ENCODE data around the gene C1QTNF1. TPM values are rescaled to one million over a fixed set of nuclear protein-coding genes. Genes with fewer than 3 reads are reported as not detected.

The C1QTNF1 gene
- total RNA-seq, 1 experiment from 2014 or later, result 18.6 TPM

GRCh38 chr17:79091226-79091670 is 67.3 kb downstream of the C1QTNF1 start:
- no peak for TF ChIP-seq EZH2phosphoT487 (IDR thresholded peaks at IDR 0.05; ENCODE audit: borderline replicate concordance, low read length)
- no peak for TF ChIP-seq EZH2 (IDR thresholded peaks at IDR 0.05; ENCODE audit: low read length, unreplicated experiment)
- TF ChIP-seq CTCF (conservative IDR thresholded peaks at IDR 0.05; ENCODE audit: low read depth, low read length), result no peak
- BruUV-seq (replicated peaks), result no TSS peak
- Histone ChIP-seq H3K27ac (ENCODE audit: low read length) (no peak overlapping the region), H3F3A (ENCODE audit: low read length, unreplicated experiment) (no peaks in the 10 kb centered on the region), H3K4me1 (ENCODE audit: insufficient read depth, low read length) (no peaks in the 10 kb centered on the region), H3K27me3 (ENCODE audit: low read length) (no peaks in the 10 kb centered on the region), H3K36me3 (ENCODE audit: low read depth, low read length) (0 out of 2 replicates have a peak, but pooled peaks cover 4% of the 10 kb centered on the region), H2AFZ (ENCODE audit: low read length) (no peak overlapping the region), H3K9me3 (ENCODE audit: low read length) (no peaks in the 10 kb centered on the region), H3K9ac (ENCODE audit: low read length) (no peak overlapping the region), H3K9me2 (replicated peaks; ENCODE audit: low read length) (no peaks in the 10 kb centered on the region), H3K79me2 (ENCODE audit: low read length) (no peaks in the 10 kb centered on the region), H4K20me1 (ENCODE audit: low read length) (no peaks in the 10 kb centered on the region), H3K4me3 (ENCODE audit: low read length) (no peak overlapping the region), H3K4me2 (ENCODE audit: low read length) (no peak overlapping the region)
- ATAC-seq, result no peak
- ChIA-PET POLR2A (ENCODE audit: unreplicated experiment) (no interaction called here), CTCF (no interaction called here)
- intact Hi-C loops (cut with micrococcal nuclease), result no loop called here
- no peak for DNase-seq

- H3F3A ChIP-seq (ENCODE audit: low read length, unreplicated experiment), result no peaks in the 10 kb centered on the region
- ChIA-PET CTCF (no interaction called here), POLR2A (ENCODE audit: unreplicated experiment) (no interaction called here)
- intact Hi-C loops (cut with micrococcal nuclease), result no loop called here
- no peak overlapping the region for H3K4me3 ChIP-seq (ENCODE audit: low read length)
- H3K79me2 ChIP-seq (ENCODE audit: low read length), result no peaks in the 10 kb centered on the region
- no peaks in the 10 kb centered on the region for H3K9me3 ChIP-seq (ENCODE audit: low read length)
- no peak overlapping the region for H3K9ac ChIP-seq (ENCODE audit: low read length)
- TF ChIP-seq EZH2phosphoT487 (IDR thresholded peaks at IDR 0.05; ENCODE audit: borderline replicate concordance, low read length) (no peak), EZH2 (IDR thresholded peaks at IDR 0.05; ENCODE audit: low read length, unreplicated experiment) (no peak), CTCF (conservative IDR thresholded peaks at IDR 0.05; ENCODE audit: low read depth, low read length) (no peak)
- H4K20me1 ChIP-seq (ENCODE audit: low read length), result no peaks in the 10 kb centered on the region
- DNase-seq (no peak), ATAC-seq (no peak)
- no peak overlapping the region for H3K4me2 ChIP-seq (ENCODE audit: low read length)
- no peaks in the 10 kb centered on the region for H3K4me1 ChIP-seq (ENCODE audit: insufficient read depth, low read length)
- H3K9me2 ChIP-seq (replicated peaks; ENCODE audit: low read length), result no peaks in the 10 kb centered on the region
- no peak overlapping the region for H3K27ac ChIP-seq (ENCODE audit: low read length)
- H3K36me3 ChIP-seq (ENCODE audit: low read depth, low read length), result no peaks in the 10 kb centered on the region
- peaks cover 8% of the 10 kb centered on the region; the same call in 1 of the 2 replicates for H3K27me3 ChIP-seq (ENCODE audit: low read length)
- no peak overlapping the region for H2AFZ ChIP-seq (ENCODE audit: low read length)
- no TSS peak for BruUV-seq (replicated peaks)
Observed at GRCh38 chr17:79092567-79092966, 68.6 kb downstream of the C1QTNF1 start.

DNA sequence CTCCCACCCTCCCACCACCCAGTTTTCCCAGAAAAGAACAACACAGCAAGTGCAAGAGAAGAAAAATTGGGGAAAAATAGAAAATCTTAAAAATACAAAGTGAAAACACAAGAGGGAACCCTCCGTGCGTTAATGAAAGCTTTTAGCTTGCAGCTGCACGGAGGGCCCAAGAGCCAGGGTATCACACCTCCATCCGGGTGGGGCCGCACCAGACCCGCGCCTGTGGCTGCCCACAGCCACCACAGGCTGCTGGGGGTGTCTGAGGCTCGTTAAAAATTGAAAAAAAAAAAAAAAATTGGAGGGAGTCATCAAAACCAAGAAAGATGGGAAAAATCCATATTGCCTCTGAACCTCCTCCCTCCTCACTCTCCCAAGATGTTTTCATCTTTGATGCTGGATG is 69.3 kb downstream of the C1QTNF1 start:
- ChIA-PET POLR2A (ENCODE audit: unreplicated experiment) (interaction anchor here (0.6 kb wide), 1 partner anchor 21 kb away, joined by 5 read pairs; no protein-coding TSS in a partner anchor), CTCF (interaction anchor here (0.7 kb wide), 4 partner anchors 26 to 596 kb away, joined by 3 to 11 read pairs (median 8); no protein-coding TSS in a partner anchor)
- Histone ChIP-seq H3K4me1 (ENCODE audit: insufficient read depth, low read length) (no peaks in the 10 kb centered on the region), H3K27ac (ENCODE audit: low read length) (no peak overlapping the region), H3K9me2 (replicated peaks; ENCODE audit: low read length) (no peaks in the 10 kb centered on the region), H3K27me3 (ENCODE audit: low read length) (peaks cover 15% of the 10 kb centered on the region), H3K36me3 (ENCODE audit: low read depth, low read length) (no peaks in the 10 kb centered on the region), H3K9me3 (ENCODE audit: low read length) (no peaks in the 10 kb centered on the region), H3F3A (ENCODE audit: low read length, unreplicated experiment) (no peaks in the 10 kb centered on the region), H3K9ac (ENCODE audit: low read length) (no peak overlapping the region), H2AFZ (ENCODE audit: low read length) (no peak overlapping the region), H3K4me3 (ENCODE audit: low read length) (no peak overlapping the region), H4K20me1 (ENCODE audit: low read length) (no peaks in the 10 kb centered on the region), H3K79me2 (ENCODE audit: low read length) (no peaks in the 10 kb centered on the region), H3K4me2 (ENCODE audit: low read length) (no peak overlapping the region)
- no TSS peak for BruUV-seq (replicated peaks)
- TF ChIP-seq EZH2phosphoT487 (IDR thresholded peaks at IDR 0.05; ENCODE audit: borderline replicate concordance, low read length) (no peak), EZH2 (IDR thresholded peaks at IDR 0.05; ENCODE audit: low read length, unreplicated experiment) (no peak), CTCF (conservative IDR thresholded peaks at IDR 0.05; ENCODE audit: low read depth, low read length) (no peak)
- intact Hi-C loops (cut with micrococcal nuclease), result no loop called here
- ATAC-seq (no peak), DNase-seq (peak; percentile 15)

Measured in PC-3 (cell line).